GM19463 (cell line): ENCODE results near the gene ANKRD60.

ENCODE experiments used
- ATAC-seq: cut with Tn5 transposase; IDR thresholded peaks from one replicate; pipeline ENCODE4 v1.9.1; 2021; ENCODE audit warnings: mild to moderate bottlenecking, moderate library complexity; ENCODE audit not compliant: unreplicated experiment

The ANKRD60 gene

DNA sequence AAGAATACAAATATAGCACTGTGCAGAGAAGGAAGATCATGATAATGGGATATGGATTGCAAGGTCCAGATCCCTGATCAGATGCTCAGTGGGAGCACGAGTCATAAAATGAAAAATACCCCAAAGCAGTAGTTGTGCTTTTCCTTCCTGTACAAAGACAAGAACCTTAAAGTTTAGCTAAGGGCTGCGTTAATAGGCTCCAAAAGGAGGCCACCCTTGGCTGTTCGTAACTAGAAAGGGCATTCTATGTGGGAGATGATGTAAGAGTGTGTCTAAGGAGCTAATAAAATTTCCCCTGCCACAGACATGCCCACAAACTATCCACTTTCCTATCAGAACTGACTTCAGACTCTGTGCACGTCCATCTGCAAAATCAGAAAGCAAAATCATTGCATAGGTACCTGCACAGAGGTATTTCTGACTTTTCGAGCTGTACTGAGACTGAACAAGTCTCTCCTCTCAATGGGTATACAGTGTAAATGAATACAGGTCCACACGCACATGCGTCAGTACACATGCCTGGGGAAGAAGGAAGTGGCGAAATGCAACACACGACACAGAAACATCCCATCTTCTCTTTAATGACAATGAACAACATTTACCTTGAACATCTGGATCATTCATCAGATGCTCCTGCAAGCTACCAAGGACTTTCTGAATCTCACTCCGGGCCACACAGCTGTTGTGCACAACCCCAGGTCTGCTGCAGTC, 16.9 kb upstream of the ANKRD60 start:
- no peak for ATAC-seq

DNA sequence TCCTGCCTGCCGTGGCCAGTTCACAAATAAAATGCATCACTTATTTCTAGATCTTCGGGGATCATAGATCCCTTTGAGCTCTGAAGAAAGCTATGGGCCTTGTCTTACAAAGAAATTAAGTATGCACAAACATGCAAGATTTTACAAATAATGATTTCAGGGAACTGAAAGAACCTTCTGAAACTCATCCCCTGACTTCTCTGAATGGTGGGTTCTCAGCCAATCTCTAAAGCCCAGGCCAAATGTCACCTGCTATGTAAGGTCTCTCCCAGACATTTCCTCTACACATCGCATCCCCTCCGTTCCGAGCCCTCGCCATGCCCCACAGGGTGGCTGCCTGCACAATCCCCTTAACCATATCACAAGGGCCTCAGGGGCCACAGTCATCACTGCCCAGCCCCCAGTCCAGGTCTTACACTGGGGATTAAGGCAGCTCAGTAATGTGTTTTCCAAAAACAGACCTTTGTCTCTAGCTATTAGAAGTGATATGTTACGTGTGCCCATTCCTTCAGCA, 16.1 kb upstream of the ANKRD60 start:
- no peak for ATAC-seq

DNA sequence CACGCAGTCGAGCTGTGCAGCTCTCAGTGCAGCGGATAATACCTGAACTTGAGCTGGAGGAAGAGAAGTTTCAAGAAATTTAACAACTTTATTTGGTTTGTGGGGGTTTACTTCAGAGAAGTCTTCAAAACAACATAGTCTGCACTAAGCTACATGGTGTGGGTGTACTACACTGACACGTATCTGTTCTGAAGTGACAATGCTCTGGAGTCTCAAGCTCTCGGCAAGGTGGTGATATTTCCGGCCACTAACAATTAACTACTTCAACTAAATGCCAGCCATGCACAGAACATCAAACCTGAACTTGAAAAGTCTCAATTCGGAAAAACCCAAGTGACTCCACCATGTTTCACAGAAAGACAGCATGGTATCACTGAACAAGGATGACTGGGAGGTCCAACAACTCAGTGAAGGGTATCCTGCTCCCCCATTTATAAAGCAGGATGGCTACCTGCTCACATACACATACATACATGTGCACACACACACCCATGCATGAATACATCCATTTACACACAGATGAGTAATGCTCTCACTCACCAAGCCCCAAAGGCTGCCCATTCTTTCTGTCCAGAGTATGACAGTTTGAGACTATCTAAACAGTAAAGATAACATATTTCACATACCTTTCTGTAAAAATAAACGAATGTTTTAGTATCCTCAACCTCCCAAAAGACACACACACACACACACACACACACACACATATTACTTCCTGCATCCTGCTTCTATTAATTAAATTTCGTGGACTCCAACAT, 15.4 kb upstream of the ANKRD60 start:
- ATAC-seq: no peak

DNA sequence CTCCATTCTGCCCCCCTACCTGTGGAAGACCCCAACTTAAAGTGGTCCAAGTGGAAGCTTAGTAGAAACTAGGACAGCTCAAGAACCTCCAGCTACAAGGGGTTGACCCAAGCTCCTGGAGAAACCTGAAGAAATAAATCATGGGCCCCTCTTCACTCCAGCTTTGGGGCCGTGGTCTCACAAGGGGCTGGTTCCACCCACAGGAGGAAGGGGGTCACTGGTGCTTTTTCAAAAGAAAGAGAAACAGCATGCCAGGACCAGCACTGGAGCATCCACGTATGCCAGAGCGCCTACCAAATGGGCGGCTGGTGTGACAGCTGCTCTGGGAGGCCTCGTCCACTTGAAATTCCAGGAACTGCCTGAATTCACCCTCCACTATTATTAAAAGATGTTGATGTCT, 14.4 kb upstream of the ANKRD60 start:
- no peak for ATAC-seq

DNA sequence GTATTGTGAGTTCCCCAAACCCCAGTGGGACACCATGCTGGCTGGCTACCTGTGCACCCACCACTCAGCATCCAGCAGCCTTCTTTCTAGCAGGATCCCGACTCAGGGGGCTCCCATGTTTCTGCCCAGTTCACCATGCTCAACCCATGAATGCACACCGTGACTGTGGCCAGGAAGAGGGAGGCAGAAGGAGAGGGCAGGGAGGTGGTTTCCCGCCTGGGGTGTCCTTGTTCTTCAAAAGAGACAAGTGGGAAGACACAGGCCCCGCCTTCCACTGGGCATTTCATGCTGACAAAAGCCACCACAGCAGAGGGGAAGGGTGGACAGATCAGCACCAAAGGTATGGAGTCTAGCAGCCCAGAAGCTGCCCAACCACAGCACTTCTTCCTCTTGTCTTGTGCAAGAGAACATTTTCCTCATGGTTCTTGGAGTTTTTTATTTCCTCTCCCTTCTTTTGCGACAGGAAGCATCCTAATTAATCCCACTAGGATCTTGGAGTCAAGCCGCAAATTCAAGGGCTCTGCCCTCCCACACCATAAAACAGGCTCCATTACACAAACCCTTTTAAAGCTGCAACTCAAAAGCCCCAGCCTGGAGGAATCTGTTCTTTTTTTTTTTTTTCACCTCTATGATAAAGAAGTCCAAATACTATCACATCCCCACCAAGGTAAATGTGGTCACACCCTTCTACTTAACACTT, 13.5 kb upstream of the ANKRD60 start:
- no peak for ATAC-seq

DNA sequence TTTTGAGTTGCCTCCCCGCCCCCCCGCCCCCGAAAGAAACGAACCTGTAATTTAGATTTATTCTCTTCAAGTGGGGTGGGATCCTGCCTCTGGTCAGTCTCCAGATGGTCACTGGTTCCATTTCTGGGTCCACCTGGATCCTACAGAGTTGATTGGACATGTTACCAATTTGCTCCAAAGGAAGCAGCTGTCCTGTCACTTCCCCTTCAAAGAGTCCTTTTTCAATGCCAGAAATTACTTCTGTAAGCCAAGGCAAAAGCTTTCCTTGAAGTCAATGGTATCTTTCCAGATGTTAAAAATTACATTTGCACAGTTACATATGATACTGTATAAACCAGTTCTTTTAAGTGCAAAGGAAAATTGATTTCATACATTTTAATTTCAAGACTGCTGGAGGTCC, 12.0 kb upstream of the ANKRD60 start:
- no peak for ATAC-seq

DNA sequence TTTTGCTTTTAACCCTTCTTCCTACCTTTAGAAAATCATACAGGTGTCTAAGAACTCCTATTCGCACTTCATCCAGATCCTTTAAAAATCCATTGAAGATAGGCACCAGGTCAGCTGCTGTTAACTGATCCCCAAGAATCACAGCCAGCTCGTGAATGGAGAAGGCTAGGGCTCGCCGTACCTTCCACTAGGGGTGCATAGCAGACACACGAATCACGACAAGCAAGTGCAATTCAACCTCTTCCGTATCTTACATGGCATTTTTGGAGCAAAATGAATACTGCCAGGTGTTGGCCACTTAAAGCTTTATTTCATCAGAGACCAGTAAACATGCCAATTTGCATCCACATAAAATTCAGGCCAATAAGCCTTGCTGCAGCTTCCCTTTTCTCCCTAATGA, 10.8 kb upstream of the ANKRD60 start:
- no peak for ATAC-seq

DNA sequence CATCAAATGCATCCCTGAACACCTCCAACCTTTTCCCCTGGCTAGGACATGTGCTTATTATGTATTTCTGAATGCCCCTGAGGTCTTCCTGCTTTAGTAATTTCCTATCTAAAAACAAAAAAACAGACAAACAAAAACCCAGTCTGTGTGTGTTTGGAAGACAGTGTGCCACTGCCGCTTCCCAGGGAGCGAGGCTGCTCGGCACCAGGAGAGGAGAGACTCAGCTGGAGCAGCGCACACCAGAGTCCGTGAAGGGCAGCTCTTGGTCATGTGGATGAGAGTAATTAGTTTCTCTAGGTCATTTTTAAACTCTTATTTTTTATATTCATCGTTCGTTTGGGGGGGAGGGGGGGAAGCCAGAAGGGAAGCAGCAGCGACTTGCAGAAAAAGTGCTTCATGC, 10.0 kb upstream of the ANKRD60 start:
- ATAC-seq: no peak

DNA sequence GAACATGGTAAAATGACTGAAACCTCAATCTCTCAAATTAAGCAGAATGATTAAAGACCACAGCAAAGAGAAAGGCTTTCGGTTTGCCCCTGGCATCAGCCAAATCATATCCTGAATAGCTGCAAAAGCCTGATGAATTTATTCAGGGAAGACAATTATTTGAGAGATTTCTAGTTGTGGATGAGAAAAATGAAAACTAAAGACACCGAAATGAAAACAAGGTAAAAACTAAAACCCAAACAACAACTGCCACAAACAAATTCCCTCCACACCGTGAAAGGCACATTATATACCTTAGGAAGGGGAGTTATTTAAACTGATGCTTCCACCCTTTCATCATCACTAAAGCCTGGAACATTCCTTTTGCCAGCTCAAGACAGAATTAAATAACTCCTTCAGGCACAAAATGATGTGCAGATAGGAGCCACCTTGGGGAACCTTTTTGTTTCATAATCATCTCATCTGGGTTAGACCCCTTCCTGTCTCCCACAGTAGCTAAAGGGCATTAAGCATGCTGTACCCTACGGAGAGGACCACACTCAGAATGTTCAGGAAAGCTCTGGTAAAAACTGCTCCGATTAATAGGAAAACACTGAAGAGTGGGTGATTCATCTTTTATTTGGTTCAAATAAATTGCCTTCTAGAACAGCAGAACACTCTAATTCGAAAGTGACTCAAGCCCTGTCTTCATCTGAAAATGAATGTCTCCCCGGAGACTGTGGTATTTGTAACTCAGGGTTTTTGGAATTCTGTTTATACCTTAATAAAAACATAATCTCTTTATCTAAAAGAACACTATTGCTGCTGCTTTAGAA, 9.1 kb upstream of the ANKRD60 start:
- no peak for ATAC-seq

DNA sequence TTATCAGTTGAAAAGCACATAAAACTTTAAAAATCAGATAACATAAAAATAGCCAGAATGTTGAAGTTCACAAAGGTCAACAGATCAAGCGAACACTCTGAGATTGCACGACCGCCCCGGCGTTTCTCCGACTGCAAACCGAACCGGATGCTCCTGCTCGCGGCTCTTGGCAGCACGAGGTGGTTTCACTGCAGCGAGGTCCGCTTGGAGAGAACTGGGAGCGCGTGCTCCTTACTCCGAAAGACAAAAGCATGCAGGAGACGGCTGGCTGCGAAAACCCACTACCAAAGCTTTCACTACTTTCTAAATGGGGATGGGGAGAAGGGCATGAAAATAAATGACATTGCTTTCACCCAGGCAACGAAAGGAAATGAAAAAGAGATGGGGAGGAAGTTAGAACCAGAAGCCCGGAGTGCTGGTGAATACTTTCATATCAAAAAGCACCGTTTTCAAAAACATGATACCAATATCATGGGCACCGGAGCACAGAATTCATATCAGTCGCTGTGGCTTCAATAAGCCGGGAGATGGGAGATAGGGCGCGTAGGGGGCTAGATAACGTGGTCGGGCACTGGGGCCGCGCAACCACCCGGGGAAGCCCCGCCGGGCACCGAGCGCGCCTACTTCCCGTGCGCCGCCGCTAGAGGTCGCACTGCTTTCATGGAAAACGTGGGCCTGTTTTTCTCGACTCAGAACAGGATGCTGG, 8.3 kb upstream of the ANKRD60 start:
- peak; percentile 72 for ATAC-seq

DNA sequence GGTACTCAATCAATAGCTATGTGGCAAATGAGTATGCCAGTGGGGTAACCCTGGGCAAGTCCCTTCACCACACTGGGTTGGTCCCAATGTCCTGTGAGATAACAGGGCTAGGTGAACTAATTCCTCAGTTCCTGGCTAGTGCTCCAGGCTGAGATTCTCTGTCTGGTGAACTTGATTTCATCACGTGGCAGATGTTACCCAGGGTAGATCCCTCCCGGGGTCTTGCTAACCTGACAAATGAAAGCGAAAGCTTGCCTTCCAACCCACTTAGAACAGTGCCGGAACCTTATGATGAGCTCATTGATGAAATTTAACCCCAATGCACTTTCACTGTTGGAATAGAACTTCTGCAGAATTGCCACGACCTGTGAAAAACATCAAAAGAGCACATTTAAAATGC, 6.6 kb upstream of the ANKRD60 start:
- no peak for ATAC-seq

DNA sequence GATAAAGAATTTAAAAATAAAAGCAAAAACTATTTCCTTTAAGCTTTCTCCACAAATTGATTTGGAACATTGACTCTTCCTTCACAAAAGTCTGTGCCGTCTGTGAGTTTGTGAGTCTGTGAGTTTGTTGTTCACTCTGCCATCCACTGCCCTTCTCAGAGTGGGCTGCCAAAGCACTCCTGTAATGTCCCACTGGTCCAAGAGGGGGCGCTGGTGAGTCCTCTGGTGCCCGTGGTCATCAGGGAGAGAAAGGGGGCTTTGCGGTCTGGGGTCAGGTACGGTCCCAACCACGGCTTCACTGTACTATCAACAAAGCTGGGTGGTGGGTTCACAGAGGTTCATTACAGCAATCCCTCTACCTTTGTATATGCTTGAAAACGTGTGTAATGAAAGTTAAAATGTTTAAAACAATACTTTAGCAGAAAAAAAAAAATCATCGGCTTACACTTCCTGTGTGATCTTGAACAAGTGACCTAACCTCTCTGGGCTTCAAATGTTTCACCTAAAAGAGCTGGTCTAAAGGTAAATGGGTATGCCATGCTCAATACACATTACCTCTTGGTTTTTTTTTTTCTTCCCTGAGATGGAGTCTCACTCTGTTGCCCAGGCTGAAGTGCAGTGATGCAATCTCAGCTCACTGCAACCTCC, 5.6 kb upstream of the ANKRD60 start:
- no peak for ATAC-seq

DNA sequence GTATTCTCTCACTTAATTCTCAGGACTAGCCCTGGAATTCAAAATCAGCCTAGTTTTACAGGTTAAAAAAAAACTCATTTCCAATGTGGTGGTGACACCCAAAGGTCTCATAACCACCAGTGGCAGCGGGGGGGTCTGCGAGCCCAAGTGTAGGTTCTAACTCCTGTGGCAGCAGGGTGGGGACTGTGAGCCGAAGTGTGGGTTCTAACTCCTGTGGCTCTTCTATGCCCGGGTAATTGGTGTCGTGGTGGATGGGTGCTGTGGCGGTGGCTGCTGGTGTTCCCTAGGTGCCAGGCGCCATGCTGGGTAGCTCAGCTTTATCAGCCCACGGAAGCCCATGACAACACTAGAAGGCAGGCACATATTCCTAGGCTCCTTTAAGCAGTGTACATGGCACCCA, 4.9 kb upstream of the ANKRD60 start:
- ATAC-seq: no peak

DNA sequence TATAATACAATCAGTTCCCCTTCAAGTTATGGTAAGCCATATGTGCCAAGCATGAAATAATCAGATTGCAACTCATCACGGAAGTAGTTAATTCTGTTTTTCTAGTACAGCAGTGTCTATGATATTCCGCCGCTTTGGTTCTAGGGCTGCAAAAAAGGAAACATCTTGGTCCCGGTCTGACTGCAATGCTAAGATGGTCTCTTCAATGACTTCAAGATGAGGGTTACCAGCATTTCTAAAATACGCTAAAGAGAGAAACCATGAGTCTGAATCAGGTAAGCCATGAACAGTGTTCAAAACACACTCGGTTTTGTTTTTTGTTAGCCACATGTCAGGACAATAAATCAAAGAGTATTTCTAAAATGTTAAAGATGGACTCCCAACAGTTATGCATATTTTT, 3.2 kb upstream of the ANKRD60 start:
- no peak for ATAC-seq

DNA sequence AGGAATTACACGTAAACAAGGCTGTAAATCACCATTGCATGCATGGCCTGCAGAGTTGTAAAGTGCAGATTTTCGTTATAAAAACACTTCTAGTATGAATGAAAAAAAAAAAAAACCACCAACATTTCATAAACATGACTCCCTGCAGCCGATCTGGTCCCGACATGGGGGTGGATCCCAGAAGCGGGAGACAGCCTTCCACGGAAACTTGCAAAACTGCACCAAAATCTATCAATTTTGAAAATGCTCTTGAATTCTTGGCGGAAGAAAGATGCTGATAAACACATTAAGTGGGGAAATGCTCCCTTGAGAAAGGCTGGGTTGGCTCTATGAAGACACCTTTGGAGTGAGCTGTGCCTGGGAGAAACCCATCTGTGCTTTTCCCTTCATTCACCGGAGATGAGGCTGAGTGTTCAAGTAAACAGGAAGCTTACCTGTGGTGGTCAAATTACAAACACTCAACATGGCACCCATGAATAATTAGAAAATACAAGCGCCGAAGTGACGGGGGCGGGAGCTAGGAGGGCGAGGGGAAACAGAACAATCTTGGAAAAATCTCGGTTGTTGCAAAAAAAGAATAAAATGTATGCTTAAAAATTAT, 845 bp upstream of the ANKRD60 start:
- no peak for ATAC-seq

DNA sequence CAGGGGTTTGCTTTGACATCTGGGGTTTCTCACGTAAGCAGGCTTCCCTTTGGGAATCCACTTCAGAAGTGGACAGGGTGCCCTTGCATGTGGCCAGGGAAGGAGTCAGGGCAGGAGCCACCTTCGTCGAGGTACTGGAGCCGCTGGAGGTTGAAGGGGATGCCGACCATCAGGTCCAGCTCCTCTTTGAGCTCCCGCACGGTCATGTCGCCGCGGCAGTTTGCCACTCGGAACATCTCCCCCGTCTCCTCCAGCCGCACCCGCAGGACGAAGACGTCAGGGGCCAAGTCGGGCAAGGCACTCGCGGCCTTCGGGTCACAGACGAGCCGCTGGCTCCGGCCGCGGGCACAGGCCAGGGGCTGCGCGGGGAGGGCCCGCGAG, 360 bp downstream of the ANKRD60 start:
- ATAC-seq: no peak

DNA sequence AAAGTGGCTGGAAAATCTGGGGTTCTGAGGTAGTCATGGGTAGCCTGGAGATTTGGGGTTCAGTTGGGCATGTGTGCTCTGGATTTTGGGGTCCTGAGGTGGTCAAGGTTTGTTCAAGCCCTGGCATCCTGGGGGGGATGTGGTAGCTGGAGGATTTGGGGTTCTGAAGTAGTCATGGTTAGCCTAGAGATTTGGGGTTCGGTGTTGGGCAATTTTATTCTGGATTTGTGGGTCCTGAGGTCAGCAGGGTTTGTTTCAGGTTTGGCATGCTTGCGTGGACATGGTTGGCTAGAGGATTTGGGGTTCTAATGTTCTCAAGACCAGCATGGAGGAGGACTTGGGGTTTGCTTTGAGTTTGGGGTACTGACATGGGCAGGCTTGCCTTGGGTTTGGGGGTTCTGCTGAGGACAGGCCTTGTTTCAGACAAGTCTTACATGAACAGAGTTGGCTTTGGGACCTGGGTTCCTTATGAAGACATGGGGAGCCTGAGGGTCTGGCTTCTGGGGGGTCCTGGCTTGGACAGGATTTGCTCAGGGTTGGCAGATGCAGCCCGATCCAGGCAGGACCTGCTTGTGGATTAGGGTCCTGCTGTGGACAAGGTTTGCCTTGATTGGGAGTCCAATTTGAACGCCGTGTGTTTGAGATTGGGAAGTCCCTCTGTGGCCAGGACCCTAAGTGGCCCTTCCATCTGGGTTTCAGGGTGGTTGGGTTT, 906 bp downstream of the ANKRD60 start:
- ATAC-seq: no peak

DNA sequence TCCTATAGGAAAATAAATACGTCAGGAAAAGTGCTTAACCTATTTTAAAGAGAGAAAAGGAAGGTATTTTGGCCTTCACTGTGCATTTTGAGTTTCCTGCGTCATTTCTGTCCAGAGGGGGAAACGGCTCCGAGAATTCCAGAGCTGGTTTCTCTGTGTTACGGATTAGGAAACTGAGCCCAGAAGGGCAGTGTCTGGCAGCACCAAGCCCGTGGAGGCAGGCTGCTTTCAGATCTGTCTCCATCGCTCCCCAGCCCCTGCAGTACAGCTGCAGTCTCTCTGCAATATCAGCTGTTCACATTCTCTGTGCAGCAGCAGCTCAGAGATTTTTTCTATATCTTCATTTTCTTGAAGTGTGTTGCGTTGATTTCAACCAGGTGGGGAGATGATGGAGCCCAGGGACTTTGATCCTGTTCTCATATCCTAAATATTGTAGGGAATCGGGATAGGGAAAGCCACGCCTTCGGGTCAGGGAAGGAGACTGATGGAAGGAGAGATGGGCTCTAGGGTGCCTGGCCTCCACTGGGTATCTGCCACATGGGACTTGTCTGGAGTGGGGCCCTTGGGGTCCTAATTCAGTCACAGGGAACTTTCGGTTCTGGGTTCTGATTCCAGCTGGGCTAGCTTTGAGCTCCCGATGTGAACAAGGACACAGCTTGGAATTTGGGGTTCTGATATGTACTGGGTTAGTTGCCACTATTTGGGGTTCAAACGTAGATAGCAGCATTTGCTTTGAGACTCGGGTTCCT, 2.8 kb downstream of the ANKRD60 start:
- no peak for ATAC-seq
